HepG2 (cell line): ENCODE data around the gene YBX2. TPM values are rescaled to one million over a fixed set of nuclear protein-coding genes. Genes with fewer than 3 reads are reported as not detected.

Experiments
- ATAC-seq: fragments of 200-7000 bp; cut with Tn5 transposase; 3 replicates; pipeline ENCODE4 v1.9.1; 2020; ENCODE audit warnings: mild to moderate bottlenecking, moderate library complexity
- BruUV-seq: library from RNA; stranded (reverse); fragments of 400-500 nt; replicated peaks from 2 replicates; lab custom pipeline; 2021; lab: Mats Ljungman, UMichigan
- CTCF ChIA-PET: fragments of 300-600 bp; formaldehyde crosslinking; extraction: SDS; loops from one replicate; lab custom pipeline; 2021; ENCODE audit warnings: low total read pairs, inconsistent platforms, low intra/inter-chr PET ratio; lab: Yijun Ruan, JAX
- POLR2A ChIA-PET: fragments of 350-600 bp; sonication (Branson Sonifier 250); formaldehyde crosslinking; loops from one replicate; lab custom pipeline; 2020; ENCODE audit warnings: antibody characterized with exemption, inconsistent platforms; lab: Yijun Ruan, JAX
- DNase-seq: peaks from one replicate; pipeline ENCODE4 v3.0.0-alpha.2; 2015; ENCODE audit warnings: low spot score
- FAIRE-seq: peaks from 3 replicates; lab custom pipeline; 2011; peaks lifted over from hg19 to GRCh38; lab: Jason Lieb, UNC
- H2AFZ ChIP-seq: one replicate; pipeline ENCODE4 v1.6.1; 2011; ENCODE audit warnings: low read length, inconsistent platforms
- H3K27ac ChIP-seq: fragments of 300-600 bp; 3 replicates; pipeline ENCODE4 v1.8.0; 2011; ENCODE audit warnings: mixed run types, mild to moderate bottlenecking, mixed read lengths, low read length, inconsistent platforms; ENCODE audit not compliant: insufficient read depth; ENCODE audit errors: extremely low read length
- H3K27me3 ChIP-seq, 2 experiments: fragments of 200-600 bp in 1 of 2; 2 replicates in 1 of 2; 3 replicates in 1 of 2; pipeline versions ENCODE4 v1.6.0 to v1.8.0; 2011; ENCODE audit warnings: low read length in 2 of 2, mild to moderate bottlenecking in 2 of 2, moderate library complexity in 2 of 2, inconsistent platforms in 1 of 2; ENCODE audit not compliant: insufficient read depth in 2 of 2, control insufficient read depth in 1 of 2
- H3K36me3 ChIP-seq, 2 experiments: fragments of 200-600 bp in 1 of 2; replicated peaks in 1 of 2; 2 replicates in 1 of 2; 3 replicates in 1 of 2; pipeline versions ENCODE4 v1.5.1 to v1.8.0; 2011; ENCODE audit warnings: low read length in 2 of 2, inconsistent platforms in 1 of 2; ENCODE audit not compliant: insufficient read depth in 2 of 2, control insufficient read depth in 1 of 2
- H3K4me1 ChIP-seq: 2 replicates; pipeline ENCODE4 v1.5.1; 2012; ENCODE audit warnings: low read length, inconsistent platforms; ENCODE audit not compliant: insufficient read depth
- H3K4me2 ChIP-seq: 2 replicates; pipeline ENCODE4 v1.6.0; 2011; ENCODE audit warnings: low read depth, low read length, inconsistent platforms
- H3K4me3 ChIP-seq, 3 experiments: fragments of 200-600 bp in 1 of 3; sonication (generic), shearing (Covaris generic) in 1 of 3; replicated peaks in 1 of 3; 2 replicates each; pipeline ENCODE4 v1.5.1; 2011 to 2016; ENCODE audit warnings: low read length in 3 of 3, inconsistent platforms in 2 of 3, low read depth in 2 of 3, mild to moderate bottlenecking in 2 of 3, control low read depth in 1 of 3, mixed read lengths in 1 of 3; ENCODE audit not compliant: insufficient read depth in 1 of 3
- H3K79me2 ChIP-seq: one replicate; pipeline ENCODE4 v1.6.1; 2011; ENCODE audit warnings: low read length, inconsistent platforms; ENCODE audit not compliant: insufficient read depth
- H3K9ac ChIP-seq: 2 replicates; pipeline ENCODE4 v1.6.0; 2011; ENCODE audit warnings: mild to moderate bottlenecking, low read depth, low read length, inconsistent platforms; ENCODE audit not compliant: insufficient read depth
- H3K9me3 ChIP-seq: 2 replicates; pipeline ENCODE4 v1.5.1; 2012; ENCODE audit warnings: mild to moderate bottlenecking, low read length
- H4K20me1 ChIP-seq: 2 replicates; pipeline ENCODE4 v1.6.0; 2011; ENCODE audit warnings: inconsistent platforms, mild to moderate bottlenecking, low read length, moderate library complexity; ENCODE audit not compliant: insufficient read depth
- ATF7 ChIP-seq, 2 experiments: fragments of 450-650 bp in 1 of 2; sonication (generic) in 1 of 2; formaldehyde crosslinking in 1 of 2; IDR thresholded peaks; 2 replicates each; pipeline versions ENCODE4 v1.4.0 to v1.6.1; 2016 to 2020; ENCODE audit warnings: antibody characterized with exemption in 1 of 2, mild to moderate bottlenecking in 1 of 2, missing genetic modification reagents in 1 of 2
- BORCS8-MEF2B ChIP-seq: sonication (generic); formaldehyde crosslinking; IDR thresholded peaks from 2 replicates; pipeline ENCODE4 v1.8.0; 2022; ENCODE audit warnings: mild to moderate bottlenecking, missing genetic modification reagents
- FOSL1 ChIP-seq: sonication (generic); formaldehyde crosslinking; IDR thresholded peaks from 2 replicates; pipeline ENCODE4 v1.9.0; 2021; ENCODE audit warnings: missing genetic modification reagents, borderline replicate concordance
- KAT8 ChIP-seq: IDR thresholded peaks from 2 replicates; pipeline ENCODE4 v1.6.1; 2016; ENCODE audit warnings: missing genetic modification reagents, missing compliant biosample characterization
- KDM1A ChIP-seq: IDR thresholded peaks from 2 replicates; pipeline ENCODE4 v1.6.1; 2016; ENCODE audit warnings: missing compliant biosample characterization
- MEIS1 ChIP-seq: sonication (generic); formaldehyde crosslinking; IDR thresholded peaks from 2 replicates; pipeline ENCODE4 v1.9.0; 2021; ENCODE audit warnings: mild to moderate bottlenecking, missing genetic modification reagents, moderate library complexity, borderline replicate concordance
- NFAT5 ChIP-seq: sonication (generic); formaldehyde crosslinking; IDR thresholded peaks from 2 replicates; pipeline ENCODE4 v1.4.0; 2020; ENCODE audit warnings: missing genetic modification reagents
- PCBP2 ChIP-seq: fragments of 200-400 bp; formaldehyde crosslinking; optimal IDR thresholded peaks from 2 replicates; pipeline ENCODE3; 2018; ENCODE audit warnings: low read length, low read depth; ENCODE audit not compliant: poor library complexity, severe bottlenecking
- RNF2 ChIP-seq: fragments of 450-650 bp; conservative IDR thresholded peaks from 2 replicates; pipeline ENCODE4 v1.6.1; 2016; ENCODE audit warnings: low read depth
- SMAD3 ChIP-seq: sonication (generic); formaldehyde crosslinking; IDR thresholded peaks from 2 replicates; pipeline ENCODE4 v1.4.0; 2020; ENCODE audit warnings: missing genetic modification reagents
- THAP7 ChIP-seq: sonication (generic); formaldehyde crosslinking; IDR thresholded peaks from 2 replicates; pipeline ENCODE4 v1.8.1; 2023; ENCODE audit warnings: mild to moderate bottlenecking, missing genetic modification reagents
- ZBTB1 ChIP-seq: sonication (generic); formaldehyde crosslinking; IDR thresholded peaks from 2 replicates; pipeline ENCODE4 v1.4.0; 2020; ENCODE audit warnings: missing genetic modification reagents, borderline replicate concordance
- ZNF350 ChIP-seq: sonication (generic); formaldehyde crosslinking; IDR thresholded peaks from 2 replicates; pipeline ENCODE4 v1.4.0; 2020; ENCODE audit warnings: mild to moderate bottlenecking, low read depth, missing genetic modification reagents, borderline replicate concordance
- ZNF598 ChIP-seq: sonication (generic); formaldehyde crosslinking; IDR thresholded peaks from 2 replicates; pipeline ENCODE4 v1.5.1; 2020; ENCODE audit warnings: mild to moderate bottlenecking, missing genetic modification reagents, borderline replicate concordance
- WGBS: methylation state at CpG from one replicate; pipeline ENCODE4 v1.1.6; 2017; ENCODE audit warnings: low lambda C conversion rate; 5-methylcytosine and 5-hydroxymethylcytosine counted together
- in situ Hi-C: cut with HindIII; loops from 2 replicates; pipeline ENCODE4 v1.10.0; 2017; ENCODE audit warnings: low pct_unique_long_range_greater_than_20kb; ENCODE audit not compliant: extremely low pct_ligation_motif_present
- intact Hi-C: fragments of 100-400 bp; cut with micrococcal nuclease; formaldehyde crosslinking; loops from one replicate; pipeline ENCODE4 v1.10.0; 2022; ENCODE audit not compliant: unreplicated experiment
- polyA plus RNA-seq, 8 experiments: library from polyadenylated mRNA; depleted of rRNA in 3 of 8; stranded (reverse) in 7 of 8; unstranded in 1 of 8; fragments of >200 nt; fragmentation: Illumina TruSeq in 4 of 8; extraction: Trizol in 4 of 8; gene quantifications; 2 replicates each; pipeline versions ENCODE4 v1.2.1 to v1.2.3, GENCODE V29; 2011 to 2016; ENCODE audit warnings: low read depth in 4 of 8, missing spikeins in 1 of 8, mixed read lengths in 1 of 8; ENCODE audit not compliant: insufficient read depth in 1 of 8
- total RNA-seq, 5 experiments: library from RNA; depleted of rRNA; stranded (reverse); fragments of >200 nt; fragmentation: Illumina TruSeq; extraction: Trizol; gene quantifications; 2 replicates each; pipeline ENCODE4 v1.2.3, GENCODE V29; 2016; ENCODE audit warnings: low read depth in 1 of 5

The YBX2 gene
- total and polyA plus RNA-seq, 2 of the 13 experiments (the other 11 are each of a cell fraction or from before 2014, with no cell fraction given): 0.12 to 0.22 TPM

GRCh38 chr17:7315570-7316235, 21.3 kb upstream of the YBX2 start:
- H3K27me3 ChIP-seq: no peaks in the 10 kb centered on the region
- no peak overlapping the region for H2AFZ ChIP-seq
- H3K9me3 ChIP-seq: no peaks in the 10 kb centered on the region
- ATAC-seq: no peak; the same call in 2 of the 3 replicates
- DNase-seq: no peak
- H3K79me2 ChIP-seq: peaks cover 20% of the 10 kb centered on the region
- intact Hi-C loops: no loop called here
- peaks cover 27% of the 10 kb centered on the region for H4K20me1 ChIP-seq
- ChIA-PET POLR2A (interaction anchor here (1.1 to 5.8 kb wide), 2 partner anchors 13 to 136 kb away, joined by 3 to 47 read pairs; partner anchors contain the start of genes ASGR1 and NEURL4), CTCF (no interaction called here)
- peak overlapping the region; percentile 69 for H3K4me2 ChIP-seq
- H3K9ac ChIP-seq: peak overlapping the region; percentile 75
- no TSS peak for BruUV-seq
- in situ Hi-C loops: no loop called here
- H3K4me1 ChIP-seq: peaks cover 33% of the 10 kb centered on the region
- H3K36me3 ChIP-seq: peaks cover 18 to 49% of the 10 kb centered on the region in 2 experiments
- H3K27ac ChIP-seq: peak overlapping the region; percentile 60
- FAIRE-seq: no peak
- WGBS: 43% methylated on average over 16 of the region's 30 CpGs
- peak overlapping the region; percentile 82 to 89 (median 82) for H3K4me3 ChIP-seq
- peak; percentile 10; the same call in 1 of the 2 replicates for TF ChIP-seq KAT8 (CRISPR knock-in tag)
- no peak for TF ChIP-seq PCBP2
- TF ChIP-seq ZNF350: no peak
- TF ChIP-seq ZBTB1: no peak
- no peak for TF ChIP-seq NFAT5 (CRISPR knock-in tag)
- 0 out of 2 replicates have a peak, but pooled peaks have one; percentile 3 for TF ChIP-seq RNF2
- 0 out of 2 replicates have a peak, but pooled peaks have one; percentile 12 for TF ChIP-seq SMAD3 (CRISPR knock-in tag)
- TF ChIP-seq BORCS8-MEF2B (CRISPR knock-in tag): 0 out of 2 replicates have a peak, but pooled peaks have one; percentile 0
- TF ChIP-seq MEIS1: 0 out of 2 replicates have a peak, but pooled peaks have one; percentile 7
- no peak for TF ChIP-seq KDM1A (CRISPR knock-in tag)
- TF ChIP-seq THAP7 (CRISPR knock-in tag): no peak; the same call in 1 of the 2 replicates
- no peak for TF ChIP-seq ATF7 (IDR thresholded peaks at IDR 0.05)
- TF ChIP-seq ATF7 (CRISPR knock-in tag; IDR thresholded peaks at IDR 0.05): no peak
- TF ChIP-seq FOSL1 (CRISPR knock-in tag): no peak
- TF ChIP-seq ZNF598 (CRISPR knock-in tag): peak; percentile 6; the same call in 1 of the 2 replicates
